ENCODE results near the gene MICAL3.

MICAL3 gene

DNA sequence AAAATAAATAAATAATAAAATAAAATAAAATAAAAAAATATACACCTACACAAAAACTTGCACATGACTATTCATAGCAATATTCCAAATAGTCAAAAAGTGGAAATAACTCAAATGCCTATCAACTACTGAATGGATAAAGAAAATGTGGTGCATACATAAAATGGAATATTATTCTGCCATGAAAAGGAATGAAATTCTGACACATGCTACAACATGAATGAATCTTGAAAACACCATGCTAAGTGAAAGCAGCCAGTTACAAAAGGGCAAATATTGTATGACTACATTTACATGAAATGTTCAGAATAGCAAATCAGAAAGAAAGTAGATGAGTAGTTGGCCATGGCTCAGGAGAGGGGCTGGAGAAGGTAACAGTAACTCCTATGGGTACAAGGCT, 46.3 kb downstream of the MICAL3 start:
- Histone ChIP-seq H3K4me3 (replicated peaks; ENCODE audit: insufficient read depth, low read length) (no peak overlapping the region), H3K27me3 (ENCODE audit: insufficient read depth, poor library complexity, severe bottlenecking) (no peaks in the 10 kb centered on the region), H3K27ac (replicated peaks) (no peak overlapping the region)
- TF ChIP-seq, protein P1, sequence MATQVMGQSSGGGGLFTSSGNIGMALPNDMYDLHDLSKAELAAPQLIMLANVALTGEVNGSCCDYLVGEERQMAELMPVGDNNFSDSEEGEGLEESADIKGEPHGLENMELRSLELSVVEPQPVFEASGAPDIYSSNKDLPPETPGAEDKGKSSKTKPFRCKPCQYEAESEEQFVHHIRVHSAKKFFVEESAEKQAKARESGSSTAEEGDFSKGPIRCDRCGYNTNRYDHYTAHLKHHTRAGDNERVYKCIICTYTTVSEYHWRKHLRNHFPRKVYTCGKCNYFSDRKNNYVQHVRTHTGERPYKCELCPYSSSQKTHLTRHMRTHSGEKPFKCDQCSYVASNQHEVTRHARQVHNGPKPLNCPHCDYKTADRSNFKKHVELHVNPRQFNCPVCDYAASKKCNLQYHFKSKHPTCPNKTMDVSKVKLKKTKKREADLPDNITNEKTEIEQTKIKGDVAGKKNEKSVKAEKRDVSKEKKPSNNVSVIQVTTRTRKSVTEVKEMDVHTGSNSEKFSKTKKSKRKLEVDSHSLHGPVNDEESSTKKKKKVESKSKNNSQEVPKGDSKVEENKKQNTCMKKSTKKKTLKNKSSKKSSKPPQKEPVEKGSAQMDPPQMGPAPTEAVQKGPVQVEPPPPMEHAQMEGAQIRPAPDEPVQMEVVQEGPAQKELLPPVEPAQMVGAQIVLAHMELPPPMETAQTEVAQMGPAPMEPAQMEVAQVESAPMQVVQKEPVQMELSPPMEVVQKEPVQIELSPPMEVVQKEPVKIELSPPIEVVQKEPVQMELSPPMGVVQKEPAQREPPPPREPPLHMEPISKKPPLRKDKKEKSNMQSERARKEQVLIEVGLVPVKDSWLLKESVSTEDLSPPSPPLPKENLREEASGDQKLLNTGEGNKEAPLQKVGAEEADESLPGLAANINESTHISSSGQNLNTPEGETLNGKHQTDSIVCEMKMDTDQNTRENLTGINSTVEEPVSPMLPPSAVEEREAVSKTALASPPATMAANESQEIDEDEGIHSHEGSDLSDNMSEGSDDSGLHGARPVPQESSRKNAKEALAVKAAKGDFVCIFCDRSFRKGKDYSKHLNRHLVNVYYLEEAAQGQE (IDR thresholded peaks at IDR 0.05; ENCODE audit: insufficient replicate concordance, low read depth): no peak
- TF ChIP-seq SPI1 (IDR thresholded peaks at IDR 0.05; ENCODE audit: borderline replicate concordance, low read depth): no peak
- TF ChIP-seq, protein P2, sequence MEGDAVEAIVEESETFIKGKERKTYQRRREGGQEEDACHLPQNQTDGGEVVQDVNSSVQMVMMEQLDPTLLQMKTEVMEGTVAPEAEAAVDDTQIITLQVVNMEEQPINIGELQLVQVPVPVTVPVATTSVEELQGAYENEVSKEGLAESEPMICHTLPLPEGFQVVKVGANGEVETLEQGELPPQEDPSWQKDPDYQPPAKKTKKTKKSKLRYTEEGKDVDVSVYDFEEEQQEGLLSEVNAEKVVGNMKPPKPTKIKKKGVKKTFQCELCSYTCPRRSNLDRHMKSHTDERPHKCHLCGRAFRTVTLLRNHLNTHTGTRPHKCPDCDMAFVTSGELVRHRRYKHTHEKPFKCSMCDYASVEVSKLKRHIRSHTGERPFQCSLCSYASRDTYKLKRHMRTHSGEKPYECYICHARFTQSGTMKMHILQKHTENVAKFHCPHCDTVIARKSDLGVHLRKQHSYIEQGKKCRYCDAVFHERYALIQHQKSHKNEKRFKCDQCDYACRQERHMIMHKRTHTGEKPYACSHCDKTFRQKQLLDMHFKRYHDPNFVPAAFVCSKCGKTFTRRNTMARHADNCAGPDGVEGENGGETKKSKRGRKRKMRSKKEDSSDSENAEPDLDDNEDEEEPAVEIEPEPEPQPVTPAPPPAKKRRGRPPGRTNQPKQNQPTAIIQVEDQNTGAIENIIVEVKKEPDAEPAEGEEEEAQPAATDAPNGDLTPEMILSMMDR (IDR thresholded peaks at IDR 0.05; ENCODE audit: insufficient read depth, low read length): no peak
- no peak for TF ChIP-seq GABPA (IDR thresholded peaks at IDR 0.05; ENCODE audit: low read depth)
- no peak for TF ChIP-seq POLR2AphosphoS5 (IDR thresholded peaks at IDR 0.05; ENCODE audit: low read depth)
- DNase-seq (ENCODE audit: low read depth in 1 of 2, low spot score in 1 of 2): no peak

DNA sequence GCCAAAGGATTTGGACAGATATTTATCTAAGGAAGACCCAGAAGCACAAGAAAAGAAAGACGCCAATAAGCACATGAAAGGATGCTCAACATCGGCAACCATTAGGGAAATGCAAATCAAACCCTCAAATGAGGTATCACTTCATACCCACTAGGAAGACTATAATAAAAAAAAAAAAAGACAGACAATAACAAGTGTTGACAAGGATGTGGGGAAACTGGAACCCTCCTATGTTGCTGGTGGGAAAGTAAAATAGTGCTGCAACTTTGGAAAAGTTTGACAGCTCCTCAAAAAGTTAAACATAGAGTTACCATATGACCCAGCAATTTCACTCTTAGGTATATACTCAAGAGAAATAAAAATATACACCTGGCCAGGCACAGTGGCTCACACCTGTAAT, 47.0 kb downstream of the MICAL3 start:
- DNase-seq (ENCODE audit: low read depth in 1 of 2, low spot score in 1 of 2): no peak
- TF ChIP-seq, protein P1 (IDR thresholded peaks at IDR 0.05; ENCODE audit: insufficient replicate concordance, low read depth): no peak
- no peak for TF ChIP-seq SPI1 (IDR thresholded peaks at IDR 0.05; ENCODE audit: borderline replicate concordance, low read depth)
- no peak for TF ChIP-seq POLR2AphosphoS5 (IDR thresholded peaks at IDR 0.05; ENCODE audit: low read depth)
- TF ChIP-seq, protein P2 (IDR thresholded peaks at IDR 0.05; ENCODE audit: insufficient read depth, low read length): no peak
- TF ChIP-seq GABPA (IDR thresholded peaks at IDR 0.05; ENCODE audit: low read depth): no peak
- H3K27me3 ChIP-seq (ENCODE audit: insufficient read depth, poor library complexity, severe bottlenecking): no peaks in the 10 kb centered on the region
- H3K4me3 ChIP-seq (replicated peaks; ENCODE audit: insufficient read depth, low read length): no peak overlapping the region
- H3K27ac ChIP-seq (replicated peaks): no peak overlapping the region

DNA sequence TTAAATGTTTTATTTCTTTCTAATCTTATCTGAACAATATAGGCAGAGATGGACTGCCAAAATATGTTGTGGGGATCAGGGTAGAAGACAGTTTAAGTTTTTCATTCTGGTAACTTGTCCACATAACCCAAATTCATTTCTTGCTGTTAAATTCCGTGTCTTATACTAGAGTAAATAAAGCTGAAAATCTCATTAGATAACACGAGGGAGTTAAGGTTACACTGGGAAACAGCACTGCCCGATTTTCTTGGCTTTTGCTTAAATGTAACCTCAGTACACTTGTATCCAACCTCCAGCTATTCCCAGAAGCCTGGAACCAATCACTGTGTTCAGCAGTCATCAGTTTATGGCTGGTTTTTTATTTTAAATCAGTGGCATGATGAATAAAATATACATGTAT, 48.2 kb downstream of the MICAL3 start:
- Histone ChIP-seq H3K4me3 (replicated peaks; ENCODE audit: insufficient read depth, low read length) (no peak overlapping the region), H3K27ac (replicated peaks) (no peak overlapping the region), H3K27me3 (ENCODE audit: insufficient read depth, poor library complexity, severe bottlenecking) (no peaks in the 10 kb centered on the region)

More for the DNA sequence above, 48.2 kb downstream of the MICAL3 start:
- no peak for DNase-seq (ENCODE audit: low read depth in 1 of 2, low spot score in 1 of 2)
- TF ChIP-seq, protein P2 (IDR thresholded peaks at IDR 0.05; ENCODE audit: insufficient read depth, low read length): no peak
- no peak for TF ChIP-seq SPI1 (IDR thresholded peaks at IDR 0.05; ENCODE audit: borderline replicate concordance, low read depth)
- no peak for TF ChIP-seq POLR2AphosphoS5 (IDR thresholded peaks at IDR 0.05; ENCODE audit: low read depth)
- TF ChIP-seq, protein P1 (IDR thresholded peaks at IDR 0.05; ENCODE audit: insufficient replicate concordance, low read depth): no peak
- TF ChIP-seq GABPA (IDR thresholded peaks at IDR 0.05; ENCODE audit: low read depth): no peak
